Keratinocyte (primary cell): ENCODE data around the gene TOLLIP. TPM values are rescaled to one million over a fixed set of nuclear protein-coding genes. Genes with fewer than 3 reads are reported as not detected.

ENCODE experiments used
- DNase-seq: peaks from one replicate; pipeline ENCODE4 v3.0.0-alpha.2; 2011; ENCODE audit warnings: low read depth, missing footprints, low spot score
- FAIRE-seq: peaks from 2 replicates; lab custom pipeline; 2011; peaks lifted over from hg19 to GRCh38; lab: Jason Lieb, UNC
- H2AFZ ChIP-seq: 2 replicates; pipeline ENCODE4 v1.6.0; 2012; ENCODE audit warnings: low read length, control low read depth, inconsistent platforms; ENCODE audit not compliant: control insufficient read depth
- H3K27ac ChIP-seq: 2 replicates; pipeline ENCODE4 v1.5.1; 2011; ENCODE audit warnings: low read length; ENCODE audit not compliant: control insufficient read depth, insufficient read depth
- H3K27me3 ChIP-seq: 3 replicates; pipeline ENCODE4 v1.6.0; 2011; ENCODE audit warnings: low read length; ENCODE audit not compliant: control insufficient read depth, insufficient read depth; ENCODE audit errors: extremely low read depth
- H3K36me3 ChIP-seq, 2 experiments: 2 replicates in 1 of 2; 3 replicates in 1 of 2; pipeline ENCODE4 v1.5.1; 2011; ENCODE audit warnings: low read length in 2 of 2, mild to moderate bottlenecking in 1 of 2; ENCODE audit not compliant: control insufficient read depth in 2 of 2, insufficient read depth in 2 of 2; ENCODE audit errors: extremely low read depth in 1 of 2
- H3K4me1 ChIP-seq: 3 replicates; pipeline ENCODE4 v1.5.1; 2011; ENCODE audit warnings: low read length; ENCODE audit not compliant: control insufficient read depth, insufficient read depth; ENCODE audit errors: extremely low read depth
- H3K4me2 ChIP-seq: 3 replicates; pipeline ENCODE4 v1.6.0; 2011; ENCODE audit warnings: low read depth, low read length; ENCODE audit not compliant: control insufficient read depth, insufficient read depth; ENCODE audit errors: extremely low read depth
- H3K4me3 ChIP-seq, 3 experiments: fragments of 200-600 bp in 1 of 3; sonication (generic) in 1 of 3; 2 replicates in 2 of 3; 3 replicates in 1 of 3; pipeline ENCODE4 v1.5.1; 2011 to 2016; ENCODE audit warnings: low read length in 3 of 3, mild to moderate bottlenecking in 3 of 3, control low read depth in 2 of 3, inconsistent platforms in 1 of 3, low read depth in 1 of 3, mixed read lengths in 1 of 3, mixed run types in 1 of 3, moderate library complexity in 1 of 3; ENCODE audit not compliant: control insufficient read depth in 2 of 3, insufficient read depth in 2 of 3; ENCODE audit errors: extremely low read depth in 1 of 3
- H3K79me2 ChIP-seq: 2 replicates; pipeline ENCODE4 v1.6.0; 2012; ENCODE audit warnings: low read length; ENCODE audit not compliant: control insufficient read depth, insufficient read depth
- H3K9ac ChIP-seq: 3 replicates; pipeline ENCODE4 v1.6.0; 2011; ENCODE audit warnings: low read length; ENCODE audit not compliant: control insufficient read depth, insufficient read depth; ENCODE audit errors: extremely low read depth
- H3K9me1 ChIP-seq: 3 replicates; pipeline ENCODE4 v1.6.0; 2011; ENCODE audit warnings: low read length; ENCODE audit not compliant: control insufficient read depth, insufficient read depth; ENCODE audit errors: extremely low read depth
- H3K9me3 ChIP-seq: 2 replicates; pipeline ENCODE4 v1.5.1; 2012; ENCODE audit warnings: low read depth, low read length; ENCODE audit not compliant: control insufficient read depth
- H4K20me1 ChIP-seq: 3 replicates; pipeline ENCODE4 v1.6.0; 2011; ENCODE audit warnings: low read length; ENCODE audit not compliant: control insufficient read depth, insufficient read depth; ENCODE audit errors: extremely low read depth
- CTCF ChIP-seq, 3 experiments: IDR thresholded peaks in 1 of 3; conservative IDR thresholded peaks in 1 of 3; optimal IDR thresholded peaks in 1 of 3; 2 replicates in 2 of 3; 3 replicates in 1 of 3; pipeline versions ENCODE3 to v1.5.1; 2011; ENCODE audit warnings: low read length in 3 of 3, mild to moderate bottlenecking in 3 of 3, moderate library complexity in 2 of 3, control low read depth in 1 of 3, inconsistent platforms in 1 of 3; ENCODE audit not compliant: insufficient read depth in 2 of 3; ENCODE audit errors: extremely low read depth in 1 of 3
- EZH2 ChIP-seq: IDR thresholded peaks from one replicate; pipeline ENCODE4 v1.6.1; 2012; ENCODE audit warnings: inconsistent platforms, mild to moderate bottlenecking, low read length, moderate library complexity
- dilution Hi-C: fragments of 300-500 bp; cut with MboI; formaldehyde crosslinking; loops from one replicate; pipeline ENCODE4 v1.7.0; 2020; ENCODE audit warnings: low sequenced_read_pairs; ENCODE audit not compliant: extremely low pct_ligation_motif_present
- polyA plus RNA-seq, 5 experiments: library from polyadenylated mRNA; depleted of rRNA in 3 of 5; stranded (reverse) in 3 of 5; stranded (forward) in 1 of 5; unstranded in 1 of 5; fragments of >200 nt; gene quantifications; 1 replicate in 1 of 5; 2 replicates in 3 of 5; 3 replicates in 1 of 5; pipeline versions ENCODE4 v1.2.1 to v1.2.3, GENCODE V29; 2011 to 2012; ENCODE audit warnings: missing spikeins in 2 of 5, low read depth in 1 of 5, low replicate concordance in 1 of 5

The TOLLIP gene
- polyA plus RNA-seq, 1 donor (not counting 4 experiments of a cell fraction or from before 2014, with no cell fraction given) = 40.2 TPM

- Histone ChIP-seq H3K4me3 (no peak overlapping the region), H4K20me1 (no peaks in the 10 kb centered on the region), H3K9me1 (no peaks in the 10 kb centered on the region), H3K4me1 (no peaks in the 10 kb centered on the region), H3K9me3 (peaks cover 3% of the 10 kb centered on the region), H3K4me2 (no peak overlapping the region), H3K79me2 (no peaks in the 10 kb centered on the region), H3K36me3 (no peaks in the 10 kb centered on the region), H2AFZ (no peak overlapping the region), H3K9ac (no peak overlapping the region), H3K27me3 (no peaks in the 10 kb centered on the region), H3K27ac (no peak overlapping the region)
- TF ChIP-seq EZH2 = no peak
- no peak for TF ChIP-seq CTCF (optimal IDR thresholded peaks at IDR 0.05 in 1 of 3, IDR thresholded peaks at IDR 0.05 in 1 of 3, conservative IDR thresholded peaks at IDR 0.05 in 1 of 3; ENCODE audit: extremely low read depth in 1 of 3, insufficient read depth in 2 of 3, low read length in 3 of 3)
- no peak for DNase-seq
- dilution Hi-C loops = no loop called here
- no peak for FAIRE-seq
Measured at GRCh38 chr11:1257366-1257765, 52.1 kb downstream of the TOLLIP start.

- dilution Hi-C loops = no loop called here
- DNase-seq = no peak
- H3K4me3 ChIP-seq = no peak overlapping the region
- TF ChIP-seq EZH2 (no peak), CTCF (optimal IDR thresholded peaks at IDR 0.05 in 1 of 3, IDR thresholded peaks at IDR 0.05 in 1 of 3, conservative IDR thresholded peaks at IDR 0.05 in 1 of 3; ENCODE audit: extremely low read depth in 1 of 3, insufficient read depth in 2 of 3, low read length in 3 of 3) (no peak)
- no peak overlapping the region for H2AFZ ChIP-seq
- no peaks in the 10 kb centered on the region for H3K79me2 ChIP-seq
- H3K4me2 ChIP-seq = no peak overlapping the region
- no peaks in the 10 kb centered on the region for H3K27me3 ChIP-seq
- H3K4me1 ChIP-seq = no peaks in the 10 kb centered on the region
- H4K20me1 ChIP-seq = no peaks in the 10 kb centered on the region
- H3K9me3 ChIP-seq = peaks cover 7% of the 10 kb centered on the region
- no peak overlapping the region for H3K9ac ChIP-seq
- no peak for FAIRE-seq
- no peaks in the 10 kb centered on the region for H3K9me1 ChIP-seq
- no peaks in the 10 kb centered on the region for H3K36me3 ChIP-seq
- H3K27ac ChIP-seq = no peak overlapping the region
Measured at GRCh38 chr11:1256257-1257045, 53.0 kb downstream of the TOLLIP start.
